Left ventricle myocardium inferior (tissue), 1 donor: ENCODE data around the gene CCDC183. TPM values are rescaled to one million over a fixed set of nuclear protein-coding genes. Genes with fewer than 3 reads are reported as not detected.

Experiments
- DNase-seq: peaks from one replicate; pipeline ENCODE4 v3.0.0-alpha.2; 2020
- H3K27ac ChIP-seq: fragments of 200-600 bp; replicated peaks from 2 replicates; pipeline ENCODE4 v1.8.0; 2021
- H3K27me3 ChIP-seq: fragments of 200-600 bp; 2 replicates; pipeline ENCODE4 v1.8.0; 2021; ENCODE audit warnings: low read depth
- H3K36me3 ChIP-seq: fragments of 200-600 bp; 2 replicates; pipeline ENCODE4 v1.8.0; 2021
- H3K4me1 ChIP-seq: fragments of 200-600 bp; 2 replicates; pipeline ENCODE4 v1.8.0; 2021
- H3K4me3 ChIP-seq: fragments of 200-600 bp; 2 replicates; pipeline ENCODE4 v1.8.0; 2021; ENCODE audit warnings: mild to moderate bottlenecking, moderate library complexity
- H3K9me3 ChIP-seq: fragments of 200-600 bp; replicated peaks from 2 replicates; pipeline ENCODE4 v1.8.0; 2021
- intact Hi-C: fragments of 100-400 bp; cut with micrococcal nuclease; formaldehyde crosslinking; loops from one replicate; pipeline ENCODE4 v1.11.0; 2022
- total RNA-seq: library from RNA; stranded (reverse); fragmentation: NEBNext Ultra II Directional; extraction: Animal tissue kit (Norgen Biotek cat#: 25700); gene quantifications from one replicate; pipeline ENCODE4 v1.2.1, GENCODE V29; 2021
- TF ChIP-seq, protein P1 (sequence below): fragments of 200-600 bp; IDR thresholded peaks from 2 replicates; pipeline ENCODE4 v1.8.0; 2021; ENCODE audit warnings: antibody characterized with exemption, mild to moderate bottlenecking, borderline replicate concordance
- donor health status: DM: no; HTN: yes; CAD: no; lungs with severe emphysema.

The CCDC183 gene
- total RNA-seq, 1 donor from 2014 or later = 2.1 TPM

GRCh38 chr9:136820971-136821825 lies 25.1 kb downstream of the CCDC183 start:
- Histone ChIP-seq H3K27me3 (no peaks in the 10 kb centered on the region), H3K4me1 (peaks cover 18% of the 10 kb centered on the region), H3K27ac (peak overlapping the region; percentile 51), H3K36me3 (peaks cover 34% of the 10 kb centered on the region), H3K4me3 (peak overlapping the region; percentile 63), H3K9me3 (no peaks in the 10 kb centered on the region)
- no peak for DNase-seq
- intact Hi-C loops = no loop called here
- TF ChIP-seq, protein P1, sequence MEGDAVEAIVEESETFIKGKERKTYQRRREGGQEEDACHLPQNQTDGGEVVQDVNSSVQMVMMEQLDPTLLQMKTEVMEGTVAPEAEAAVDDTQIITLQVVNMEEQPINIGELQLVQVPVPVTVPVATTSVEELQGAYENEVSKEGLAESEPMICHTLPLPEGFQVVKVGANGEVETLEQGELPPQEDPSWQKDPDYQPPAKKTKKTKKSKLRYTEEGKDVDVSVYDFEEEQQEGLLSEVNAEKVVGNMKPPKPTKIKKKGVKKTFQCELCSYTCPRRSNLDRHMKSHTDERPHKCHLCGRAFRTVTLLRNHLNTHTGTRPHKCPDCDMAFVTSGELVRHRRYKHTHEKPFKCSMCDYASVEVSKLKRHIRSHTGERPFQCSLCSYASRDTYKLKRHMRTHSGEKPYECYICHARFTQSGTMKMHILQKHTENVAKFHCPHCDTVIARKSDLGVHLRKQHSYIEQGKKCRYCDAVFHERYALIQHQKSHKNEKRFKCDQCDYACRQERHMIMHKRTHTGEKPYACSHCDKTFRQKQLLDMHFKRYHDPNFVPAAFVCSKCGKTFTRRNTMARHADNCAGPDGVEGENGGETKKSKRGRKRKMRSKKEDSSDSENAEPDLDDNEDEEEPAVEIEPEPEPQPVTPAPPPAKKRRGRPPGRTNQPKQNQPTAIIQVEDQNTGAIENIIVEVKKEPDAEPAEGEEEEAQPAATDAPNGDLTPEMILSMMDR = no peak

DNA sequence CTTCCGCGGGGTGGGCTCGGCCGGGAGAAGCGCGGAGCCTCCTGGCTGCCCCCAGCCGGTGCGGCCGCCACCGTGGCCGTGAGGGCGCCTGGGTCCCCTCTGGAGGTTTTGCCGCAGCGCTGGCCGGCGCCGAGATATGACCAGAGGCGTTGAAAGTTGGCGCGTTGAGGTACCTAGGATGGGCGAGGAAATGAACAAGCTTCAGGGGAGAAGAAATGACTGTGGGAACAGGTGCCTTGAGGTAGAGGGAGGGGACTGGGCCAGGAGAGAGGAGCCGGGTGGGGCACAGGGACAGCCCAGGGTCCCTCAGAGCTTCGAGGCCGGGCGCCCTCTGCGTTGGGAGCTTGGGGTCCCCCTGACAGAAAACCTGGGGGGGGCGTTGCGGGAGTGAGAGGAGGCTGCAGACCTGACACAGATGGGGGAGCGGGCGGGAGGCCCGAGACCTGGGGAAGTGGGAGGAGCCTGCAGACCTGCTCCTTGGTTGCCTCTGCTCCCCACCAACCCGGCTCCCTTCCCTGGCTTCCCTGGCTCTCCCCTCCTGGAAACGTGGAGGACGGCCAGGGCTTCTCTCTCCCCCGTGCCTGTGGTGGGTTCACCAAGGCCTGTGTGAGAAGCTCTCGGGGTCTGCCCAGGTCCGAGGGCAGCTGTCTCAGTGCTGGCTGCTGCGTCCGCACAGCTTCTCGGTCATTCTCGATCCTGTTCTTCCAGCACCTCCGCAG lies 25.8 kb downstream of the CCDC183 start:
- peaks cover 18% of the 10 kb centered on the region for H3K4me1 ChIP-seq
- H3K36me3 ChIP-seq = peaks cover 41% of the 10 kb centered on the region
- intact Hi-C loops = no loop called here
- TF ChIP-seq, protein P1 = no peak
- H3K27ac ChIP-seq = peak overlapping the region; percentile 51
- H3K9me3 ChIP-seq = no peaks in the 10 kb centered on the region
- DNase-seq = no peak
- H3K4me3 ChIP-seq = peak overlapping the region; percentile 63
- no peaks in the 10 kb centered on the region for H3K27me3 ChIP-seq

DNA sequence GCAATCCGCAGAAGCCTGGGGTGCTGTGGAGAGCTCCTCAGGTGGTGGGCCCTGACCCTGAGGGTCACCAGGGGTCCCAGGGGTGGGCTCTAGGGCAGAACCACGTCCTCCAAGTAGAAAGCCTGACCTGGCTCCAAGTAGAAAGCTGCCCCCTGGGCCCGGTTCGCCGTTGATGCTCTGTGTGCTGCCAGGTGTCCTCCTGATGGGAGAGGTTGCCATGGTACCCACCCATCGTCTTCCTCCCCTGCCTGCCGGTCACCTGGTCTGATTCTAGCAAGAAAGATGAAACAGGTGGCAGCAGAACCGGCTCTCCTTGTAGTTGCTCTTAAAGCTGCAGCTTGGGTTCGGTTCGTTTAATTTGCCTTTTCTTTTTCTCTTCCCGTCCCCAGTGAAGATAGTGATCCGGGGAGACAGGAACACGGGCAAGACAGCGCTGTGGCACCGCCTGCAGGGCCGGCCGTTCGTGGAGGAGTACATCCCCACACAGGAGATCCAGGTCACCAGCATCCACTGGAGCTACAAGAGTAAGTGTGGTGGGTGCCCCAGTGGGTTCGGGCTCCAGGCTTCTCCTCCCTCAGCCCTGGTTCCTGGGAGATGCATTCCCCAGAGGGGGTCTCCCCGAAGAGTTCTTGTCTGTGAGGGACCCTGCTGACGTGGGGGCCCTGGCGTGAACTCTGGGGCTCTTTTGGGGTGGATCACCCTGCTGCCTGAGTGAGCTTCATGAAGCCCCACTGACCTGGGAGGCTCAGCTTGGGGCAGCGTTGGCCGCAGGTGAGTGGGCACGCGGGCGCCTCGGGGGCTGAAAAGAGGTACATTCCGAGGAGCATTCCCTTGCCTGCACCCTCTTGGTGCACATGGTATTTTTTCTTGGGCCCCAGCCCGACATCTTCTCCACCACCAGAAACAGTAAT lies 27.3 kb downstream of the CCDC183 start:
- no peak for DNase-seq
- no peaks in the 10 kb centered on the region for H3K27me3 ChIP-seq
- intact Hi-C loops = no loop called here
- H3K9me3 ChIP-seq = no peaks in the 10 kb centered on the region
- TF ChIP-seq, protein P1 = no peak
- H3K36me3 ChIP-seq = peaks cover 45% of the 10 kb centered on the region
- peaks cover 18% of the 10 kb centered on the region for H3K4me1 ChIP-seq
- no peak overlapping the region for H3K27ac ChIP-seq
- H3K4me3 ChIP-seq = no peak overlapping the region

- peaks cover 58% of the 10 kb centered on the region for H3K36me3 ChIP-seq
- intact Hi-C loops = no loop called here
- peaks cover 18% of the 10 kb centered on the region for H3K4me1 ChIP-seq
- no peak overlapping the region for H3K4me3 ChIP-seq
- H3K27me3 ChIP-seq = no peaks in the 10 kb centered on the region
- H3K27ac ChIP-seq = no peak overlapping the region
- H3K9me3 ChIP-seq = no peaks in the 10 kb centered on the region
- TF ChIP-seq, protein P1 = no peak
- DNase-seq = no peak
These were observed 28.5 kb downstream of the CCDC183 start for GRCh38 chr9:136824496-136825225.
